Fibroblast of villous mesenchyme (primary cell): ENCODE measurements around the gene DGKG. TPM values are rescaled to one million over a fixed set of nuclear protein-coding genes. Genes with fewer than 3 reads are reported as not detected.

Experiments
- DNase-seq: peaks from one replicate; pipeline ENCODE4 v3.0.0-alpha.2; 2010; ENCODE audit warnings: low read depth
- H3K4me3 ChIP-seq: 2 replicates; pipeline ENCODE4 v1.5.1; 2011; ENCODE audit warnings: low read depth, mild to moderate bottlenecking, low read length
- CTCF ChIP-seq: IDR thresholded peaks from 2 replicates; pipeline ENCODE4 v1.5.1; 2012; ENCODE audit warnings: low read depth, mild to moderate bottlenecking, low read length; ENCODE audit not compliant: insufficient read depth
- total RNA-seq: library from RNA; depleted of rRNA; stranded (reverse); fragments of >200 nt; gene quantifications from 2 replicates; pipeline ENCODE4 v1.2.3, GENCODE V29; 2012

The DGKG gene
- total RNA-seq, 1 donor: under 0.01 TPM

GRCh38 chr3:186160691-186161243, 201.3 kb downstream of the DGKG start:
- DNase-seq: peak; percentile 70
- no peak overlapping the region for H3K4me3 ChIP-seq
- no peak for TF ChIP-seq CTCF

GRCh38 chr3:186154641-186155040, 207.4 kb downstream of the DGKG start:
- H3K4me3 ChIP-seq: no peak overlapping the region
- no peak for TF ChIP-seq CTCF
- no peak for DNase-seq

- DNase-seq: no peak
- no peak for TF ChIP-seq CTCF
Observed at GRCh38 chr3:186152889-186153292, 209.1 kb downstream of the DGKG start.

GRCh38 chr3:186152361-186152798, 209.7 kb downstream of the DGKG start:
- DNase-seq: no peak
- TF ChIP-seq CTCF: no peak
- no peak overlapping the region for H3K4me3 ChIP-seq

More at GRCh38 chr3:186152889-186153292, 209.1 kb downstream of the DGKG start:
- H3K4me3 ChIP-seq: no peak overlapping the region

- TF ChIP-seq CTCF: no peak
- no peak for DNase-seq
- no peak overlapping the region for H3K4me3 ChIP-seq
Observed at GRCh38 chr3:186151077-186151971, 210.7 kb downstream of the DGKG start.

- DNase-seq: no peak
- no peak for TF ChIP-seq CTCF
- H3K4me3 ChIP-seq: no peak overlapping the region
Observed at GRCh38 chr3:186150041-186150830, 211.8 kb downstream of the DGKG start.
